ENCODE data around the gene HOXC10.
A peak's percentile ranks its signal among the peaks of the same experiment; 100 is the strongest.

The HOXC10 gene

GRCh38 chr12:54017027-54017788 is 32.3 kb downstream of the HOXC10 start:
- ATAC-seq: peak; percentile 14 to 28

DNA sequence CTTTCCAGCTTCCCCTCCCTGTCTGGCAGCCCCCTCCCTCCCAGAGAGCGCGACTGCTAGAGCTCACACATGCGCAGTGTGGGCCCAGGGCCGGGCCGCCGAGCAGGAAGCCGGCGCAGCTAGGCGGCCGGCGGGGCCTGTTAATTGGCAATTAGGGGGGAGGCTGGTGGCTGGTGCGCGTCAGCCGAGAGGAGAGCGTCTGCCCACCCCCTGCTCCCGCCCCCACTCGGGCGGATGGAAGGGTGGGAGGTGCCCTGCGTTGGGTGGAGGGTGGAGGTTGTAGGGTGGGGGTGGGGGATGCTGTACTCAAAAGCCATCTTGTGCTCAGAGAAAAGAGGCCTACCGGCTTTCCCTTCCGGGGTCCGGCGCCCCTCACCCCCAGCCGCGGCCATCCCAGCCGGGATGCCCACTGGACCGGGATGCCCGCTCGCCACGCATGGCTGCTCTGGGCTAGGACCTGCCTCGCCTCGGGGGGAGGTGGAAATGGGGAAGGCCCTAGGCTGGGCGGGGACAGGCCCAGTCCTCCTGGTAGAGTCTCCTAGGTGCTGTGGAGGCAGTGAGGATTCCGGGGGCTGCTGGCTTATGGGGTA is 33.0 kb downstream of the HOXC10 start:
- ATAC-seq: peak; percentile 82 to 83

DNA sequence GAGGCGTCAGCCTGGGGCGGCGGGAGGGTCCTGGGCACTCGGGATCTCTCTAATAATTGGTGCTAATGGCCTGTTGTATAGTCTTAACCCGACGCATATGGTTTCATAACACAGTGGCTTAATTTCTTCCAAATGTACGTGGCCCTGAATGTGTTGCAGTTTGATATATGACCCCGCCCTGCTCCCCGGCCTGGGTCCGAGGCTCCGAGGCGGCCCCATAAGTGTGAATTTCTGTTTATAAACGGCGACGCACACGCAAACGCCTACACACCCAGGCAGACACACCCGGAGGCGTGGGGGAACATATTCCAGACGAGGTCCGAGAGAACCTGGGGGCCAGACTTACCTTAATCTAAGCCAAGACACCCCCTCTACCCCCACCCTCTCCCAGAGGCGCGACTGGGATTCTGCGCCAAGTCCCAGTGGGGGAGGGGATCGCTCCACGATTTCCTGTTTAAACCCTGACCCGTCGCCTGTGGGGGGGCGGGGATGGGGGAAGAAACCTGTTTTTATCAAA is 33.6 kb downstream of the HOXC10 start:
- ATAC-seq: no peak

GRCh38 chr12:54019091-54019811 is 34.3 kb downstream of the HOXC10 start:
- no peak for ATAC-seq

GRCh38 chr12:54019924-54020590 is 35.1 kb downstream of the HOXC10 start:
- no peak for ATAC-seq

DNA sequence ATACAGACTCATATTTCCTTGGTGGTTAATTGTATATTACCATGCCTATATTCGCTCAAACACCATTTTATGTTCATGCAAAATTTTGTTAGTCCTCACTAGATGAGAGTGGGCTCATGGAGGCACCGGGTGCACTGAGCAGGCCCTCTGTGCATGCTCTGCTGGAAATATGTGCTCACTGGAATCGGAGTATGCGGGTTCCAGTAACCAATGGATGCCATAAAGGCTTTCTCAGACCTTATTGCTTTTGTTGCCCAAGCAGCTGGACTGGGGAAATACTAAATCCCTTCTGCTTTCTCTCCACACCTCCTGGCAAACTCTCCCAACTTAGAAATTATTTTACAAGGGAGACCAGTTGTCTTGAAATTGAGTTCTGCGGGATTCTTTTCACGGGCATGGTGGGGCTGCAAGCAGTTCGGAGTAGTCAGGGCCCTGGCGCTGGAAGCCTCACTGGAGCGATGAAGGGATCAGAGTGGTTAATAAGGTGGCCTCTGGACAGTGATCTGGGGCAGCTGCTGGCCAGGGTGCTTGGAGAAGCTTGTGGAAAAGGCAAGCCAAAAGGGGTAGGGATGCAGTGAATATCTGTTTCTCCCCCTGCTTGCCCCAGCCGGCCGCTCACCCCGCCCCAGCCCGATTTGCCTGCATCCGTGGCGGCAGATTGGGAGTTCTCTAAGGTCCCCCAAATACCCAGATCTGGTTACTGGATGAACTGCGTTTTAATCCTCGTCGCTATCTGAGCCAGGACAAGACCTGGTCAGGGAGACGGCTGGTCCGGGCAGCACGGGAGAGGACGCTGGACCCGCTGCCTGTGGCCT is 35.9 kb downstream of the HOXC10 start:
- ATAC-seq: no peak

- ATAC-seq: no peak
Measured at GRCh38 chr12:54021432-54022013, 36.6 kb downstream of the HOXC10 start.

DNA sequence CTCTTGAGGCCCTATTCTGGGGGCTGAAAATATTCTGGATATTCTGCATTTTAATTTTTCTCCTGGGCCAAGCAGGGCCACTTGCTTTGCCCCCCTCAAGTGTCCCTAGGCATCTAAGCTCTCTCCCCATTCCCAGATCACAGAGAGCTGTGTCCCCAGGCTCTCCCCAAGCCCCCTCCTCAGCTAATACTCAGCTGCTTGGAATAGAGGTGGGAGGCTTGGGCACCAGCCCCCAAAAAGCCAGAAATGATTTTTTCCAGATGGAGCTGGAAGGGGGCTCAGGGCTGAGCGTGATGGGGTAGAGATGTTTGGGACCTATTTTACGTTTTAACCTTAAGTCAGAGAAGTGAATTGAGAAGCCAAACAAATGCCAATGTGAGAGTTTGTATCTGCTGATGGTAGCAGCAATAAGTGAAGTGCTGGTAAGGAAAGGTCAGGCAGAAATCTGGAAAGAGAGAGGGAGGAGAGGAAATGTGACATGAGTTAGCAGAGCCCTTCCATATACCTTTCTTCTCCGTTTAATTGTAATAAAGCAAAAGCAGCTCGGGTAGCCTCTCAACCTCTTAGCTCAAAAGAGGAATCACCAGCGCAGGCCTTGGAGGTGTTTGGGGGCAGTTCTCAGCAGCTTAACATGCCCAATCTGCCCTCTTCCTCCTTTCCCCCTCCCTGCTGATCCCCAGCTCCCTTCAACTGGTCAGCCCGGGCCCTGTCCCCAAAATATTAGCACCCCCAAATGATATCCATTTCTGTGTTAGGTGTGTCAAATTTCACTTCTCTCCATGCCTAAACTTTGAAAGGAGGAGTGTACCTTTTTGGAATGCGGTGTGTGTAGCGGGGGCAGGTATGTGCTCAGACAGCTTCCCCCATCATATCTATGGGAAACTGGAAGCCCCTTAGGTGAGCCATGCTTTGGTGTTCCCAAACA is 38.3 kb downstream of the HOXC10 start:
- ATAC-seq: no peak

DNA sequence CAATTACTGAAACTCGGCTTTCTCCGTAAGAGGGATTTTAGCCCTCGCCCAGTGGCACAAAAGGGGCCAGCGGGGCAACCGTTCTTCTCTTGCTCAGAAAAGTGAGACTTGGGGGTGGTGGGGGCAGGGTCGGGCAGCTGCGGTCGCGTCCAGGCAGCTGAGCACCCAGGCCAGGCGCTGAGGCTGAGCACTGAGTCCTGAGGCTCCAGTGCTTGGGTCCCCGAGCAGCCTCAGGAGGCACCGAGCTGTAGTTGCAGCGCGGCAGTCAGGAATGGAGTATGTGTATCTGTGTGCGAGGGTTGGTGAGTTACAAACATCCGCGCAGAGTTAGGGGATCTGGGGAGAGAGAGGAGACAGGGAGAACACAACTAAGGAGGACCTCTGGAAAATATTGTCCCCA is 39.2 kb downstream of the HOXC10 start:
- no peak for ATAC-seq

DNA sequence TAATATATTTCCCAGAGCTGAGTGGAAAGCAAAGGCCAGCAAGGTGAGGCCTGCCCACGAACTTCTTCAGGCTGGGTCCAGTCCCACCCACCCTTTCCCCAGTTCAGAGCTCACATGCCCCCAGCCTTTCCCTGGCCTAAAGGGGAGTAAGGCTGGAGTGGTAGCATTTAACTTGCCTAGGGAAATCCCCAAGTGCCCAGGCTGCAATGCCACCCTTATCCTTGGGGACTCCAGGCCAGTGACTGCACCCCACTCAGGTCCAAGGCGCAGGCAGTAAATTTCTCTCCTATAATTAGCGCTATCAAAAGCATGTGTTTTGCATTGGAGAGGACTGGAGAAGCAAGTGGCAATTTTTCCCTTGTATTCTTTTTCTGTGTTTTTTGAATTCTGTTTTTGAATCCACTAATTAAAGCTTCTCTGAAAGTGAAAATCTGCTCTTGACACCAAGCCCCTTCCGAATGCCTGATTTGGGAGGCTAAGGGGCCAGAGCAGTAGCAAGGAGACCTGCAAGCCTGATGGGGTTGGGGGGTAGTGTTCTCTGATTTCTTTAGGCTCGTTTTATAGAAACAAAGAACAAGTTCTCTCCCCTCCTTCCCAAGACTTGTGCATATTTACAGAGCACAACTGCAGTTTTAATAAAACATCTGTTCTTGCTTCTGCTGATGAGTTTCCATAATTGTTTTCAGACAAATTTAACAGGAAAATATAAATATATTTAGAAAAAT is 39.8 kb downstream of the HOXC10 start:
- no peak for ATAC-seq

DNA sequence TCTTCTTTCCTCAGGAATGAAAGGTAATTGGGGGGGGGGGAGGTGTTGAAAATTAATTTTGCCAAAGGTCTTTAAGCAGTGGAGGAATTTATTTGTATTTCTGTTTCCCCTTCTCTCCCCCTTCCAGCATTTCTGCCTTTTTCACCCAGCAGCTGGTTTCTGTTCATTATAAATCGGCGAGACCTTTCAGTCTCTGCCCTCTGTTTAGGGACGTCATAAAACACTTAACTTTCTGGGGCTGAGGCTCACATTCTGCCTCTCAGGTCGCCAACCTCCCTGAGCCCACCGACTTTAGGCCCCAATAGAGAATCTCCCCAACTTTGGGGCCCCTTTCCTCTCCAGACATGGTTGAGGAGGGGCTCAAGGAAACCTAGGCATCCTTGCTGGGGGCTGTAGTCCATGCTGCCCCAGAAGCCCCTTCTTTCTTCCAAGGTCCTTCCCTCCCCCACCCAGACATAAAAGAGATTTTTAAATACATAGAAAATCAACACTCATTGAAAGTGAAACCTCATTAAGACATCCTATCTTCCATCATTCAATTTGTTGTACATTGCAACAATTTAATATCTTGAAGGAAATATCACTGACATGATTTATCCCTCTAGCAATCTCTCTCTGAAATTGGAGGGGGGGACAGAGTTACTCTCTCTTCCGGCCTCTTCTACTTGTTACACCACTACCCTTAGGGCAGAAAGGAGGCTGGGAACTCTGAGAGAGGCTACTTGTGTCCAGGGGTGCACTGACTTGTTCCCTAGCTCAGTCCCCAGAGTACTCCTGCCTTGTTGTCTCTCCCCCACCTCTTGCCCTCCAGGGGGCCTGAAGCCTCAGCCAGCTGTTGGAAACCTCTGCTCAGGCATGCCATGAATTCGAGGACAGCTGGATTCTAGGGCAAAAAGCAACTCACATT is 40.8 kb downstream of the HOXC10 start:
- ATAC-seq: no peak

GRCh38 chr12:54026640-54027441 is 41.9 kb downstream of the HOXC10 start:
- no peak for ATAC-seq

- ATAC-seq: no peak
Measured at GRCh38 chr12:54027442-54027786, 42.5 kb downstream of the HOXC10 start.

GRCh38 chr12:54028314-54029201 is 43.6 kb downstream of the HOXC10 start, which contains the start of gene HOXC6:
Gene HOXC6 (plus strand): TSS chr12:54028440. CDS start chr12:54028522, 82 bp downstream.
- ATAC-seq: no peak

- ATAC-seq: no peak
Measured at GRCh38 chr12:54029529-54030441, 44.8 kb downstream of the HOXC10 start.

DNA sequence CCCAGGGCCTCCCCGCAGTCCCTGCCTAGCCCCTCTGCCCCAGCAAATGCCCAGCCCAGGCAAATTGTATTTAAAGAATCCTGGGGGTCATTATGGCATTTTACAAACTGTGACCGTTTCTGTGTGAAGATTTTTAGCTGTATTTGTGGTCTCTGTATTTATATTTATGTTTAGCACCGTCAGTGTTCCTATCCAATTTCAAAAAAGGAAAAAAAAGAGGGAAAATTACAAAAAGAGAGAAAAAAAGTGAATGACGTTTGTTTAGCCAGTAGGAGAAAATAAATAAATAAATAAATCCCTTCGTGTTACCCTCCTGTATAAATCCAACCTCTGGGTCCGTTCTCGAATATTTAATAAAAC is 45.5 kb downstream of the HOXC10 start:
- no peak for ATAC-seq
